Epidermal melanocyte (primary cell): Measurements from ENCODE around the gene UST.

ENCODE experiments used
- DNase-seq: peaks from one replicate; pipeline ENCODE4 v3.0.0; 2011; ENCODE audit warnings: low spot score; ENCODE audit not compliant: insufficient read length

The UST gene, protein sequence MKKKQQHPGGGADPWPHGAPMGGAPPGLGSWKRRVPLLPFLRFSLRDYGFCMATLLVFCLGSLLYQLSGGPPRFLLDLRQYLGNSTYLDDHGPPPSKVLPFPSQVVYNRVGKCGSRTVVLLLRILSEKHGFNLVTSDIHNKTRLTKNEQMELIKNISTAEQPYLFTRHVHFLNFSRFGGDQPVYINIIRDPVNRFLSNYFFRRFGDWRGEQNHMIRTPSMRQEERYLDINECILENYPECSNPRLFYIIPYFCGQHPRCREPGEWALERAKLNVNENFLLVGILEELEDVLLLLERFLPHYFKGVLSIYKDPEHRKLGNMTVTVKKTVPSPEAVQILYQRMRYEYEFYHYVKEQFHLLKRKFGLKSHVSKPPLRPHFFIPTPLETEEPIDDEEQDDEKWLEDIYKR

GRCh38 chr6:148746363-148747144 is at the start of gene UST:
UST (plus strand) TSS chr6:148747030; CDS start chr6:148747431, 401 bp downstream.
- DNase-seq: peak; percentile 67

- DNase-seq: no peak
Measured at GRCh38 chr6:148697895-148698440, 48.9 kb upstream of the UST start.

- no peak for DNase-seq
Measured at GRCh38 chr6:148698671-148699180, 48.1 kb upstream of the UST start.

DNA sequence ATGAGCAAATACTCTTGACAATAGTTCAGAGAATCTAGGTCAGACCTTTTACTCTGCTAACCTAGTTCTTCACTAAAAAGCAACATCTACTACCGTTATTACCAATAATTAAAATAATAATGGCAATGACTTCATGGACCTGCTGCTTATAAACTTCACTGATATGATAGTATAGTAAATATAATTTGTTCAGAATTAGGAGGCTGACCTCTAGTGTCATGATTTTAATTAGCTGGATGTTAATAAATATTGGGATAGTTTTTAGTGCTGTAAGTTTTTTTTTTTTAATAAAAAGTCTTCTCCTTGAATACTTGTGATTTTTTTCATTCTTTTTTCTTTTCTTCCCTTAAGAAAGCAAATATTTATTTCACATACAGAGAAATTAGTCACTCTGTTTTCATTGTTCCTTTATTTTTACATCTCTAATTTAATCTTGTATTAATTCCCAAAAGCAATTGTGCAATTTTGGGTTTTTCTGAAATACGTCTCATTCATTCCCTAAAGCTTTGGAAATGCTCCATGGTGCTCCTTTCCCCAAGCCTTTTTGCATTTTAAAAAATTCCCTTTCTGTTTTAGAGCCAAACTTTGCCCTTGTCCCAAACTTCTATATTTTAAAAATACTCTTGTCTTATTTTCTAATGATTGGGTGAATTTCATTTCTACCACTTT is 46.6 kb upstream of the UST start:
- DNase-seq: no peak

DNA sequence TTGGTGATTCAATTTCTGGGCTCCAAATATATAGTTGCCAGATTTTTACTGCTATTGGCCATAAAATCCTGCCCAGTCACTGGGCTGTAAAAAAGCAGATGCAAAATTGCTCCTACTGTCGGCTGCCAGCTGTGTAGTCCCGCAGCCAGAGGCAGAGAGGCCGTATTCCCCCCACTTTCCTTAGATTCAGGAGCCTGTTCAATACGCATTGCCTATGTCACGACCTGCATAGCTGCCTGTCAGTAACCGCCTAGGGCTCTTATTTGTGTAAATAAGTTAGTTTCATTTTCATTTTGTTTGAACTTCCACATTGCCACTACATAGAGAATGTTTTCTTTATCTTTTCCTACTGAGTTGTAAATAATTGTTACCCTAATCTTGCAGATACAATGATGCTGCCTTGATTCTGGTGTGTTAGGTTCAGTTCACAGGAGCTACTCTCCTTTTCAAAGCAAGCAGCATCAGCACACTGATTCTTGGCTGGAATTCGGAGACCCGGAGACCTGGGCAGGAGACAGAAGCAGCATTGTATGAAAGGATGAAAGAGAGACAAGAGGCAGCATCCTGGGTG is 46.0 kb upstream of the UST start:
- peak; percentile 51 for DNase-seq

- DNase-seq: no peak
Measured at GRCh38 chr6:148701375-148701774, 45.5 kb upstream of the UST start.

- no peak for DNase-seq
Measured at GRCh38 chr6:148703900-148704299, 42.9 kb upstream of the UST start.

DNA sequence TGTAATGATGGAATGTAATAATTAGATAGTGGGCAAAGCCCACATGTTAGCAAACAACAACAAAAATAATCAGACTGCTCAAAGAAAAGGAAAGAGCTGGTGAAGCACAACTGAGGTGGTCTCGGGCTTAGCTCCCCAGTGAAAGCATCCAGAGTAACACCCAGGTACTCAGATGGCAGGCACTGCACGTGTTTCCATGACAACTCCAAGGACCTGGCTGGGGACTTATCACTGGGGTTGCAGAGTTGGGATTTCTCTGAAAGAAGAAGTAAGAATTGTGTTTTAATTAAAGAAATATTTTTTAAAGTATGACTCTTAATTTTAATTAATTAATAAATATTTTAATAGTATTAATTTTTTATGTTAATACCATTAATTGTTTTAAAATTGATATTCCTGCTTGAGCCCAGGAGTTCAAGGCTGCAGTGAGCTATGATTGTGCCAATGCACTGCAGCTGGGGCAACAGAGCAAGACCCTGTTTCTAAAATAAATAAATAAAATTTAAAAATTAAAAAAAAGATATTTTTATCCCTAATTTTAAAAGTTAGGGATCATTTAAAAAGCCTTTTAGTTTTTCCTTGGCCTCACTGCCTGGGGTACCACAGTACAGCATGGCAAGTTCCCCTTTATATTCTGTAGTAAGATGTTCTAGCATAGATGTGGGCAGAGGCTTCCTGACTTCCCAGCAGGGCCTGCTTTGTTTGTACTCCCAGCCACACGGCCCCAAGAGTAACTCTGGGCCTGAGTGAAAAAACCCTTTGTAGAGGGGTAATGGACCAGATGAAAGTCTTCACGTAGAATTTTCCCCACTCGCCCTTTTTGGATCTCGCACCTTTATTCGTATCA is 42.2 kb upstream of the UST start:
- DNase-seq: no peak

GRCh38 chr6:148708707-148709106 is 38.1 kb upstream of the UST start:
- no peak for DNase-seq

DNA sequence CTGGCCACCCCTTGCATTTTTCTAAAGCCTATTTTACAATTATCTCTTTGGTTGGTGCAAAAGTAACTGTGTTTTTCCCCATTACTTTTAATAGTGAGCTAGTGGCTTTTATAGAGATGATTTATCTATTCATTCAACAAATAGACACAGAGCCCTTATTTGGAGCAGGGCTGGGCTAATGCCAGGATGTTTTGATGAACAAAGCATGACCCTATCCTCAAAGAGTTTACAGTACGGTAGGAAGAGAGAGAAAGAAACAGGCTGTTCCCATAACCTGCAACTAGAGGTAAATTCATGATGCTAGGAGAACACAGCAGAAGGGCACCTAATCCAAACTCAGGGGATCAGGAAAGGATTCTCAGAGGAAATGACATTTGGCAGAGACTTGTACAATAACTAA is 37.3 kb upstream of the UST start:
- no peak for DNase-seq

- no peak for DNase-seq
Measured at GRCh38 chr6:148711833-148712654, 34.8 kb upstream of the UST start.

DNA sequence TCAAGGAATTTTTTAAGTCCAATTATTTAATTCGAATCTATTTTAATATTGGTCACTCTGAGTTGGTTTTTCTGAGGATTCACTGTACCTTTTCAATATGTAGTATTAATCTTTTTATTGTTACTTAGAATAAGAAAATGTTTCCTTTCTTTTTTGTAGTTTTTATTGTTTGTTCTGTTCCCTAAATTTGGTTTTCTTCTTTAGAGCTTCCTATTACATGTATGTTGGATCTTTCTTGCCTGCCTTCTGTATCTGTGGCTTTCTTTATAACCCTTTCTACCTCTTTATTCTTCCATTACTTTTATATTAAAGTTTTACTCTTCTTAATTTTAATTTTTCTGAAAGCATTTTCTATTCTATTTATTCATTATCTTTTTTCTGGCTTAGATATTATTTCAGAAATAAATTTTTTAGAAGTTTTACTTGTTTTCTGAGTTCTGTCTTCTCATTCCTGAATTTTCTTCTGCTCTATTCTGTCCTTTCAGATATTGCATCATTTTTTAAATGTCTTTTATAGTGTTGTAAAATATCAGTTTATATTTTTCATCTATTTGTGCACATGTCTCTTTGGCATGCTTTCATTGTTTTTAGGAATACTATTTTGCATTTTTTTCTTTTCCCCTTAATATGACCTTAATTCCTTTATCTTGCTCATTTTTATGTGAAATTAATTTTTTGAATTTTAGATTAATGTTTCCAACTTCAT is 33.6 kb upstream of the UST start:
- no peak for DNase-seq

DNA sequence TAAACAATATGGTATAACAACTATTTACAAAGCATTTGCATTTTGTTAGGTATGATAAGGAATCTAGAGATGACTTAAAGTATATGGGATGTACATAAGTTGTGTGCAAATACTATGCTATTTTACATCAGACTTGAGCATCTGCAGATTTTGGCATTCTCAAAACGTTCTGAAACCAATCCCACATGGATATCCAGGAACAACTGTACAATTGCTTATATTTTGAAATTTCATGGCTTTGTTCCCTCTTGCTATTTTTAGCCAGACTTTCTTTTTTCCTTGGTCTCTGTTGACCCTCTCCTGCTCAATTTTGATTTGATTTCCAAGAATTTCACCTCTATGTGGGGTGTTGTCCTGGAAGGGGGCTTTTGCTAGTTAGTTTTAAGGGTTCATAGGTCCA is 32.9 kb upstream of the UST start:
- no peak for DNase-seq

DNA sequence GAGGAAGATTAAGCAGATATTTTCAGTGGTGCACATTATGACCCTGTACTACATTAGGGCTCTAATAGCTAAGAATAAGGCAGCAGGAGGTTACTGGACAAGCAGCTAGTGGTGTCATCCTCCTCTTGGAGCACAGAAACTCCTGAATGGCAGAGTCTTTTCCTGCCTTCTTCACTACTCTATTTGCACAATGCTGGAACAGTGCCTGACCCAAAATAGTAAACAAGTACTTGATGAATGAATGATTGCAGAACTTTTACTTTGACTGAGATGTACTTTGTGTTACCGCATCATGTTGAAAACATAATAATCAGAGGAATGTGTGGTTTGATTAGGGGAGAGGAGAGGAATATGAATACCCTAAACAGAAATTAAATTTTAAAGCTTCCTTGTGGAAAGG is 30.0 kb upstream of the UST start:
- DNase-seq: no peak

- DNase-seq: no peak
Measured at GRCh38 chr6:148720406-148720805, 26.4 kb upstream of the UST start.

DNA sequence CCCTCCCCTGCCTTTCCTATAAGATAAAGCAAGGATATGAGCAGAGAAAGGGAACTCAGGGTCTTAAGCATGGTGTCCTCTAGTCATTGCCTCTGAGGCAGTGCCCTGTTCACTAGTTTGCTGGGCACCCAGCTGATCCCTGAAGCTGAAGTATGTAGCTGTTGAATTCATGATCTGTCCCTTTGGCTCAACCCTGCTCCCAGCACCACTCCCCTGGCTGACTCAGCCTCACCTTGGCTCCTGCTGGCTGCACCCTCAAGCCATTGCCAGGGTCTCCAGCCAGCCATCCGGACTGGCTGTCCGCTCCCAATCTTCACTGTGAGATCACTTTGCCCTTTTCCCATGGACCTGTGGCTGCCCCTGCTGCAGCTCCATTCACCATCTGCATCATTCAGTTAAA is 25.9 kb upstream of the UST start:
- no peak for DNase-seq

DNA sequence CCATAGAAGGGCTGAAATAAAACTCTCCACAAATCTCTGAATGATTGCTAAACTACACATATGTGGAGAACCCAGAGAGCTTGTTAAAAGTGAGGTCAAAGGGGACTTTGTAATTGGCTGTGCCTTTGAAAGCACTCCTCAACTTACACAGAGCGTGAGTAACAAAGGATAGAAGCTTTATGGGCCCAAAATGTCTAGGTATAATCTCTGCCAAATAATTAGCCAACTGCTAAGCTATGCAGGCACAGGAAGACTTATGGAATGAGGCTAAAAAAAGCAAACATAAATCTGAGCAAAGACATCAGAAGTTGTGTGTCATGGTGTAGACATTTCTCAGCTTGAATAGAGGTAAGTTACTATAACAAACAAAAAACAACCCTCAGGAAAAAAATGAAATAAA is 23.3 kb upstream of the UST start:
- no peak for DNase-seq

GRCh38 chr6:148724428-148724827 is 22.4 kb upstream of the UST start:
- no peak for DNase-seq

DNA sequence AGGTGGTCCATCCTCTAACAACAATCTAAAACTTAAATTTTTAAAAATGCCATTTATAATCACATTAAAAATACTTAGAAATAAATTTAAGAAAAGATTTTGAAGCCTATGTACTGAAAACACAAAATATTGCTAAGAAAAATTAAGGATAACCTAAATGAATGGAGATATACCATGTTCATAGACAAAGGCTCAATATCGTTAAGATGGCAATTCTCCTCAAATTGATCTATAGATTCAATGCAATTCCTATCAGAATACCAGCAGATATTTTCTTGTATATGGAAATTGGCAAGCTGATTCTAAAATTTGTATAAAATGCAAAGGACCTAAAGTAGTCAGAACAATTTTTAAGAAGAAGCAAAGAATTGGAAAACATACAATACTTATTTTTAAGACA is 19.7 kb upstream of the UST start:
- no peak for DNase-seq
